Breast epithelium (tissue), 3 donors: Measurements from ENCODE around the gene AGER.

Source experiments
- POLR2A ChIP-seq: fragments of 450-650 bp; IDR thresholded peaks from one replicate; pipeline ENCODE4 v1.6.1; 2016; ENCODE audit warnings: antibody characterized with exemption, mild to moderate bottlenecking, moderate library complexity
- POLR2AphosphoS5 ChIP-seq, 3 donors: sonication (generic); formaldehyde crosslinking; IDR thresholded peaks; one replicate each; pipeline ENCODE4 v1.6.1; 2017; ENCODE audit warnings: antibody characterized with exemption in 3 of 3
- TF ChIP-seq, protein P1 (sequence below), 3 donors: fragments of 450-650 bp; IDR thresholded peaks; one replicate each; pipeline ENCODE4 v1.5.1; 2016 to 2017; ENCODE audit warnings: antibody characterized with exemption in 3 of 3, mild to moderate bottlenecking in 3 of 3, moderate library complexity in 3 of 3

DNA sequence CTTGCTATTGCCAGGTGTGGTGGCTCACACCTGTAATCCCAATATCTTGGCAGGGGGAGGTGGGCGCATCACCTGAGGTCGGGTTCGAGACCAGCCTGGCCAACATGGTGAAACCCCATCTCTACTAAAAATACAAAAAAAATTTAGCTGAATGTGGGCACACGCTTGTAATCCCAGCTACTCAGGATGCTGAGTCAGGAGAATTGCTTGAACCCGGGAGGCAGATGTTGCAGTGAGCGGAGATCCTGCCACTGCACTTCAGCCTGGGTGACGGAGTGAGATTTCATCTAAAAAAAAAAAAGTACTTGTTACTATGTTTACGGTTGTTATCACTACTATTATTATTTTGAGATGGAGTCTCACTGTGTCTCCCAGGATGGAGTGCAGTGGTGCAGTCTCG lies 27.2 kb downstream of the AGER start:
- TF ChIP-seq, protein P1, sequence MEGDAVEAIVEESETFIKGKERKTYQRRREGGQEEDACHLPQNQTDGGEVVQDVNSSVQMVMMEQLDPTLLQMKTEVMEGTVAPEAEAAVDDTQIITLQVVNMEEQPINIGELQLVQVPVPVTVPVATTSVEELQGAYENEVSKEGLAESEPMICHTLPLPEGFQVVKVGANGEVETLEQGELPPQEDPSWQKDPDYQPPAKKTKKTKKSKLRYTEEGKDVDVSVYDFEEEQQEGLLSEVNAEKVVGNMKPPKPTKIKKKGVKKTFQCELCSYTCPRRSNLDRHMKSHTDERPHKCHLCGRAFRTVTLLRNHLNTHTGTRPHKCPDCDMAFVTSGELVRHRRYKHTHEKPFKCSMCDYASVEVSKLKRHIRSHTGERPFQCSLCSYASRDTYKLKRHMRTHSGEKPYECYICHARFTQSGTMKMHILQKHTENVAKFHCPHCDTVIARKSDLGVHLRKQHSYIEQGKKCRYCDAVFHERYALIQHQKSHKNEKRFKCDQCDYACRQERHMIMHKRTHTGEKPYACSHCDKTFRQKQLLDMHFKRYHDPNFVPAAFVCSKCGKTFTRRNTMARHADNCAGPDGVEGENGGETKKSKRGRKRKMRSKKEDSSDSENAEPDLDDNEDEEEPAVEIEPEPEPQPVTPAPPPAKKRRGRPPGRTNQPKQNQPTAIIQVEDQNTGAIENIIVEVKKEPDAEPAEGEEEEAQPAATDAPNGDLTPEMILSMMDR (IDR thresholded peaks at IDR 0.05) = no peak
- TF ChIP-seq POLR2A = no peak
- TF ChIP-seq POLR2AphosphoS5 (IDR thresholded peaks at IDR 0.05) = no peak
